HepG2 (cell line): ENCODE results near the gene ELAVL2. TPM values are rescaled to one million over a fixed set of nuclear protein-coding genes. Genes with fewer than 3 reads are reported as not detected.

ENCODE experiments used
- ATAC-seq: fragments of 200-7000 bp; cut with Tn5 transposase; 3 replicates; pipeline ENCODE4 v1.9.1; 2020; ENCODE audit warnings: mild to moderate bottlenecking, moderate library complexity
- BruUV-seq: library from RNA; stranded (reverse); fragments of 400-500 nt; replicated peaks from 2 replicates; lab custom pipeline; 2021; lab: Mats Ljungman, UMichigan
- CTCF ChIA-PET: fragments of 300-600 bp; formaldehyde crosslinking; extraction: SDS; loops from one replicate; lab custom pipeline; 2021; ENCODE audit warnings: low total read pairs, inconsistent platforms, low intra/inter-chr PET ratio; lab: Yijun Ruan, JAX
- POLR2A ChIA-PET: fragments of 350-600 bp; sonication (Branson Sonifier 250); formaldehyde crosslinking; loops from one replicate; lab custom pipeline; 2020; ENCODE audit warnings: antibody characterized with exemption, inconsistent platforms; lab: Yijun Ruan, JAX
- DNase-seq: peaks from one replicate; pipeline ENCODE4 v3.0.0-alpha.2; 2015; ENCODE audit warnings: low spot score
- FAIRE-seq: peaks from 3 replicates; lab custom pipeline; 2011; peaks lifted over from hg19 to GRCh38; lab: Jason Lieb, UNC
- H2AFZ ChIP-seq: one replicate; pipeline ENCODE4 v1.6.1; 2011; ENCODE audit warnings: low read length, inconsistent platforms
- H3K27ac ChIP-seq: fragments of 300-600 bp; 3 replicates; pipeline ENCODE4 v1.8.0; 2011; ENCODE audit warnings: mixed run types, mild to moderate bottlenecking, mixed read lengths, low read length, inconsistent platforms; ENCODE audit not compliant: insufficient read depth; ENCODE audit errors: extremely low read length
- H3K27me3 ChIP-seq, 2 experiments: fragments of 200-600 bp in 1 of 2; 2 replicates in 1 of 2; 3 replicates in 1 of 2; pipeline versions ENCODE4 v1.6.0 to v1.8.0; 2011; ENCODE audit warnings: low read length in 2 of 2, mild to moderate bottlenecking in 2 of 2, moderate library complexity in 2 of 2, inconsistent platforms in 1 of 2; ENCODE audit not compliant: insufficient read depth in 2 of 2, control insufficient read depth in 1 of 2
- H3K36me3 ChIP-seq, 2 experiments: fragments of 200-600 bp in 1 of 2; replicated peaks in 1 of 2; 2 replicates in 1 of 2; 3 replicates in 1 of 2; pipeline versions ENCODE4 v1.5.1 to v1.8.0; 2011; ENCODE audit warnings: low read length in 2 of 2, inconsistent platforms in 1 of 2; ENCODE audit not compliant: insufficient read depth in 2 of 2, control insufficient read depth in 1 of 2
- H3K4me1 ChIP-seq: 2 replicates; pipeline ENCODE4 v1.5.1; 2012; ENCODE audit warnings: low read length, inconsistent platforms; ENCODE audit not compliant: insufficient read depth
- H3K4me2 ChIP-seq: 2 replicates; pipeline ENCODE4 v1.6.0; 2011; ENCODE audit warnings: low read depth, low read length, inconsistent platforms
- H3K4me3 ChIP-seq, 3 experiments: fragments of 200-600 bp in 1 of 3; sonication (generic), shearing (Covaris generic) in 1 of 3; replicated peaks in 1 of 3; 2 replicates each; pipeline ENCODE4 v1.5.1; 2011 to 2016; ENCODE audit warnings: low read length in 3 of 3, inconsistent platforms in 2 of 3, low read depth in 2 of 3, mild to moderate bottlenecking in 2 of 3, control low read depth in 1 of 3, mixed read lengths in 1 of 3; ENCODE audit not compliant: insufficient read depth in 1 of 3
- H3K79me2 ChIP-seq: one replicate; pipeline ENCODE4 v1.6.1; 2011; ENCODE audit warnings: low read length, inconsistent platforms; ENCODE audit not compliant: insufficient read depth
- H3K9ac ChIP-seq: 2 replicates; pipeline ENCODE4 v1.6.0; 2011; ENCODE audit warnings: mild to moderate bottlenecking, low read depth, low read length, inconsistent platforms; ENCODE audit not compliant: insufficient read depth
- H3K9me3 ChIP-seq: 2 replicates; pipeline ENCODE4 v1.5.1; 2012; ENCODE audit warnings: mild to moderate bottlenecking, low read length
- H4K20me1 ChIP-seq: 2 replicates; pipeline ENCODE4 v1.6.0; 2011; ENCODE audit warnings: inconsistent platforms, mild to moderate bottlenecking, low read length, moderate library complexity; ENCODE audit not compliant: insufficient read depth
- ATF6 ChIP-seq: sonication (generic); formaldehyde crosslinking; conservative IDR thresholded peaks from 2 replicates; pipeline ENCODE4 v1.4.0; 2020; ENCODE audit warnings: missing genetic modification reagents
- ATRX ChIP-seq: sonication (generic); formaldehyde crosslinking; IDR thresholded peaks from 2 replicates; pipeline ENCODE4 v1.4.0; 2020; ENCODE audit warnings: missing genetic modification reagents, borderline replicate concordance
- EED ChIP-seq: sonication (generic); formaldehyde crosslinking; IDR thresholded peaks from 2 replicates; pipeline ENCODE4 v1.5.0; 2020; ENCODE audit warnings: mild to moderate bottlenecking, missing genetic modification reagents
- HOXD1 ChIP-seq: sonication (generic); formaldehyde crosslinking; IDR thresholded peaks from 2 replicates; pipeline ENCODE4 v1.5.0; 2020; ENCODE audit warnings: missing genetic modification reagents
- IKZF4 ChIP-seq: sonication (generic); formaldehyde crosslinking; IDR thresholded peaks from 2 replicates; pipeline ENCODE4 v1.5.1; 2020; ENCODE audit warnings: borderline replicate concordance, mild to moderate bottlenecking, low read depth, missing genetic modification reagents; ENCODE audit errors: not compliant biosample characterization
- JUN ChIP-seq: sonication (generic); formaldehyde crosslinking; IDR thresholded peaks from 2 replicates; pipeline ENCODE4 v1.4.0; 2020; ENCODE audit warnings: mild to moderate bottlenecking, missing genetic modification reagents
- MXI1 ChIP-seq: IDR thresholded peaks from 3 replicates; pipeline ENCODE4 v1.6.1; 2012; ENCODE audit warnings: low read depth, low read length, inconsistent platforms, borderline replicate concordance
- PRPF4 ChIP-seq: fragments of 200-400 bp; formaldehyde crosslinking; IDR thresholded peaks from 2 replicates; pipeline ENCODE4 v1.6.1; 2016; ENCODE audit warnings: low read length, low read depth; ENCODE audit not compliant: poor library complexity, severe bottlenecking
- SMAD1 ChIP-seq: sonication (generic); formaldehyde crosslinking; IDR thresholded peaks from 2 replicates; pipeline ENCODE4 v1.4.0; 2020; ENCODE audit warnings: missing genetic modification reagents, low read depth, mild to moderate bottlenecking, borderline replicate concordance
- ZMAT3 ChIP-seq: sonication (generic); formaldehyde crosslinking; conservative IDR thresholded peaks from 2 replicates; pipeline ENCODE4 v1.7.0; 2021; ENCODE audit warnings: missing genetic modification reagents
- ZNF503 ChIP-seq: sonication (generic); formaldehyde crosslinking; IDR thresholded peaks from 2 replicates; pipeline ENCODE4 v1.4.0; 2020; ENCODE audit warnings: missing genetic modification reagents
- WGBS: methylation state at CpG from one replicate; pipeline ENCODE4 v1.1.6; 2017; ENCODE audit warnings: low lambda C conversion rate; 5-methylcytosine and 5-hydroxymethylcytosine counted together
- in situ Hi-C: cut with HindIII; loops from 2 replicates; pipeline ENCODE4 v1.10.0; 2017; ENCODE audit warnings: low pct_unique_long_range_greater_than_20kb; ENCODE audit not compliant: extremely low pct_ligation_motif_present
- intact Hi-C: fragments of 100-400 bp; cut with micrococcal nuclease; formaldehyde crosslinking; loops from one replicate; pipeline ENCODE4 v1.10.0; 2022; ENCODE audit not compliant: unreplicated experiment
- polyA plus RNA-seq, 8 experiments: library from polyadenylated mRNA; depleted of rRNA in 3 of 8; stranded (reverse) in 7 of 8; unstranded in 1 of 8; fragments of >200 nt; fragmentation: Illumina TruSeq in 4 of 8; extraction: Trizol in 4 of 8; gene quantifications; 2 replicates each; pipeline versions ENCODE4 v1.2.1 to v1.2.3, GENCODE V29; 2011 to 2016; ENCODE audit warnings: low read depth in 4 of 8, missing spikeins in 1 of 8, mixed read lengths in 1 of 8; ENCODE audit not compliant: insufficient read depth in 1 of 8
- total RNA-seq, 5 experiments: library from RNA; depleted of rRNA; stranded (reverse); fragments of >200 nt; fragmentation: Illumina TruSeq; extraction: Trizol; gene quantifications; 2 replicates each; pipeline ENCODE4 v1.2.3, GENCODE V29; 2016; ENCODE audit warnings: low read depth in 1 of 5

The ELAVL2 gene
- total and polyA plus RNA-seq, 2 of the 13 experiments (the other 11 are each of a cell fraction or from before 2014, with no cell fraction given): not detected

GRCh38 chr9:23837038-23837437, 11.0 kb upstream of the ELAVL2 start:
- no peaks in the 10 kb centered on the region for H3K79me2 ChIP-seq
- no peak overlapping the region for H3K4me3 ChIP-seq
- ChIA-PET CTCF (no interaction called here), POLR2A (no interaction called here)
- H2AFZ ChIP-seq: no peak overlapping the region
- in situ Hi-C loops: no loop called here
- intact Hi-C loops: no loop called here
- no peaks in the 10 kb centered on the region for H3K4me1 ChIP-seq
- no peaks in the 10 kb centered on the region for H4K20me1 ChIP-seq
- H3K4me2 ChIP-seq: no peak overlapping the region
- FAIRE-seq (no peak), DNase-seq (no peak), ATAC-seq (no peak)
- H3K27ac ChIP-seq: no peak overlapping the region
- H3K27me3 ChIP-seq: no peaks in the 10 kb centered on the region
- TF ChIP-seq ATF6 (CRISPR knock-in tag) (no peak), EED (CRISPR knock-in tag) (no peak), HOXD1 (no peak), MXI1 (no peak), PRPF4 (no peak), IKZF4 (CRISPR knock-in tag) (no peak), JUN (CRISPR knock-in tag) (no peak), ZNF503 (CRISPR knock-in tag) (no peak), ATRX (no peak), SMAD1 (CRISPR knock-in tag) (no peak), ZMAT3 (CRISPR knock-in tag) (no peak)
- H3K9me3 ChIP-seq: no peaks in the 10 kb centered on the region
- WGBS: 5% methylated on average over 5 of the region's 5 CpGs
- H3K9ac ChIP-seq: no peak overlapping the region
- no TSS peak for BruUV-seq
- no peaks in the 10 kb centered on the region for H3K36me3 ChIP-seq
